HG02571 (cell line): ENCODE measurements around the gene HAVCR1.

Experiments
- ATAC-seq: cut with Tn5 transposase; IDR thresholded peaks from one replicate; pipeline ENCODE4 v1.9.1; 2021; ENCODE audit warnings: mild to moderate bottlenecking, moderate library complexity; ENCODE audit not compliant: unreplicated experiment

The HAVCR1 gene

GRCh38 chr5:157004893-157005551 lies 53.9 kb downstream of the HAVCR1 start:
- ATAC-seq = no peak

- ATAC-seq = no peak
These were observed 67.2 kb downstream of the HAVCR1 start for GRCh38 chr5:156991714-156992113.

DNA sequence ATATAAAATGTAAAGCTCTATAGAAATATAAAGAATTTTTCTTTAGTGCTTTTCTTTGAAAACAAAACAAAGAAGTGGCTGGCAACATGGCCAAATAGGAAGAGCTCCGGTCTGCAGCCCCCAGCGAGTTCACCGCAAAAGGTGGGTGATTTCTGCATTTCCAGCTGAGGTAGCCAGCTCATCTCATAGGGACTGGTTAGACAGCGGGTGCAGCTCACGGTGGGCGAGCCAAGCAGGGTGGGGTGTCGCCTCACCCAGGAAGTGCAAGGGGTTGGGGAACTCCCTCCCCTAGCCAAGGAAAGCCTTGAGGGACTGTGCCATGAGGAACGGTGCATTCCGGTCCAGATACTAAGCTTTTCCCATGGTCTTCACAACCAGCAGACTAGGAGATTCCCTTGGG lies 74.9 kb downstream of the HAVCR1 start:
- no peak for ATAC-seq

DNA sequence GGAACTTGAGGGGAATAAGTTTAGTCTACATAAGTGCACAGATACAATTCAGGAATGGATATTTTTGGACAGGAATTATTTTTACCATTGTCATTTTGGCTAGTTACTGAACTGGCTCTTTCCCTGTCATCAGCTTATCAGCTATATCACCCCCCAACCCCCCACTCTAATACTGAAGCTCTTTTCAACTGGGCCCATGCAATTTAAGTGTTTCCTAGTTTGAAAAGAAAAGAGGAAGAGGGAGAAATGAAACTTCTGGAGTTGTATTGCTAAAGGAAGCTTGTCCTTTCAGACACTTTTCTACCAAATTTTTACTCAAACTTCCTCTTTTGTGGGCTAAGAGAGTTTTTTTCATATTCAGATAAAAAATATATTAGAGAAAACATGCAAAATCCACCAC lies 77.4 kb downstream of the HAVCR1 start:
- ATAC-seq = no peak
